ENCODE results near the gene IL16. TPM values are rescaled to one million over a fixed set of nuclear protein-coding genes. Genes with fewer than 3 reads are reported as not detected.

The IL16 gene
- polyA plus RNA-seq, 1 donor (not counting 4 experiments of a cell fraction or from before 2014, with no cell fraction given), result not detected

GRCh38 chr15:81341351-81341750 lies 144.7 kb downstream of the IL16 start:
- H3K9me1 ChIP-seq (ENCODE audit: control insufficient read depth, extremely low read depth, insufficient read depth, low read length), result no peaks in the 10 kb centered on the region
- no peak overlapping the region for H3K9ac ChIP-seq (ENCODE audit: control insufficient read depth, extremely low read depth, insufficient read depth, low read length)
- no peak overlapping the region for H2AFZ ChIP-seq (ENCODE audit: control insufficient read depth, low read length)
- H4K20me1 ChIP-seq (ENCODE audit: control insufficient read depth, extremely low read depth, insufficient read depth, low read length), result no peaks in the 10 kb centered on the region
- H3K4me2 ChIP-seq (ENCODE audit: control insufficient read depth, extremely low read depth, insufficient read depth, low read depth, low read length), result no peak overlapping the region
- DNase-seq (ENCODE audit: low read depth, low spot score), result no peak
- H3K36me3 ChIP-seq (ENCODE audit: control insufficient read depth in 2 of 2, extremely low read depth in 1 of 2, insufficient read depth in 2 of 2, low read length in 2 of 2), result no peaks in the 10 kb centered on the region
- H3K27ac ChIP-seq (ENCODE audit: control insufficient read depth, insufficient read depth, low read length), result no peak overlapping the region
- no peaks in the 10 kb centered on the region for H3K79me2 ChIP-seq (ENCODE audit: control insufficient read depth, insufficient read depth, low read length)
- dilution Hi-C loops (cut with MboI; ENCODE audit: extremely low pct_ligation_motif_present, low sequenced_read_pairs), result no loop called here
- no peaks in the 10 kb centered on the region for H3K9me3 ChIP-seq (ENCODE audit: control insufficient read depth, low read depth, low read length)
- H3K4me3 ChIP-seq (ENCODE audit: control insufficient read depth in 2 of 3, extremely low read depth in 1 of 3, insufficient read depth in 2 of 3, low read depth in 1 of 3, low read length in 3 of 3), result no peak overlapping the region
- peaks cover 11% of the 10 kb centered on the region for H3K27me3 ChIP-seq (ENCODE audit: control insufficient read depth, extremely low read depth, insufficient read depth, low read length)
- TF ChIP-seq EZH2 (IDR thresholded peaks at IDR 0.05; ENCODE audit: low read length), result no peak
- TF ChIP-seq CTCF (optimal IDR thresholded peaks at IDR 0.05 in 1 of 3, IDR thresholded peaks at IDR 0.05 in 1 of 3, conservative IDR thresholded peaks at IDR 0.05 in 1 of 3; ENCODE audit: extremely low read depth in 1 of 3, insufficient read depth in 2 of 3, low read length in 3 of 3), result no peak
- no peak for FAIRE-seq
- peaks cover 3% of the 10 kb centered on the region for H3K4me1 ChIP-seq (ENCODE audit: control insufficient read depth, extremely low read depth, insufficient read depth, low read length)

GRCh38 chr15:81343371-81343770 lies 146.7 kb downstream of the IL16 start:
- FAIRE-seq (no peak), DNase-seq (ENCODE audit: low read depth, low spot score) (no peak)
- Histone ChIP-seq H3K27ac (ENCODE audit: control insufficient read depth, insufficient read depth, low read length) (no peak overlapping the region), H3K36me3 (ENCODE audit: control insufficient read depth in 2 of 2, extremely low read depth in 1 of 2, insufficient read depth in 2 of 2, low read length in 2 of 2) (no peaks in the 10 kb centered on the region), H3K79me2 (ENCODE audit: control insufficient read depth, insufficient read depth, low read length) (no peaks in the 10 kb centered on the region), H3K9ac (ENCODE audit: control insufficient read depth, extremely low read depth, insufficient read depth, low read length) (no peak overlapping the region), H3K4me1 (ENCODE audit: control insufficient read depth, extremely low read depth, insufficient read depth, low read length) (peaks cover 3% of the 10 kb centered on the region), H3K9me1 (ENCODE audit: control insufficient read depth, extremely low read depth, insufficient read depth, low read length) (no peaks in the 10 kb centered on the region), H3K4me2 (ENCODE audit: control insufficient read depth, extremely low read depth, insufficient read depth, low read depth, low read length) (no peak overlapping the region), H3K4me3 (ENCODE audit: control insufficient read depth in 2 of 3, extremely low read depth in 1 of 3, insufficient read depth in 2 of 3, low read depth in 1 of 3, low read length in 3 of 3) (no peak overlapping the region), H2AFZ (ENCODE audit: control insufficient read depth, low read length) (no peak overlapping the region), H4K20me1 (ENCODE audit: control insufficient read depth, extremely low read depth, insufficient read depth, low read length) (no peaks in the 10 kb centered on the region), H3K9me3 (ENCODE audit: control insufficient read depth, low read depth, low read length) (no peaks in the 10 kb centered on the region), H3K27me3 (ENCODE audit: control insufficient read depth, extremely low read depth, insufficient read depth, low read length) (peaks cover 11% of the 10 kb centered on the region)
- TF ChIP-seq CTCF (optimal IDR thresholded peaks at IDR 0.05 in 1 of 3, IDR thresholded peaks at IDR 0.05 in 1 of 3, conservative IDR thresholded peaks at IDR 0.05 in 1 of 3; ENCODE audit: extremely low read depth in 1 of 3, insufficient read depth in 2 of 3, low read length in 3 of 3) (no peak), EZH2 (IDR thresholded peaks at IDR 0.05; ENCODE audit: low read length) (no peak)
- dilution Hi-C loops (cut with MboI; ENCODE audit: extremely low pct_ligation_motif_present, low sequenced_read_pairs), result no loop called here

Data from keratinocyte (primary cell).